Panc1 (cell line): ENCODE results near the gene CDK17. TPM values are rescaled to one million over a fixed set of nuclear protein-coding genes. Genes with fewer than 3 reads are reported as not detected.

Source experiments
- ATAC-seq: fragments of 200-7000 bp; cut with Tn5 transposase; 2 replicates; pipeline ENCODE4 v1.9.1; 2020; ENCODE audit warnings: mild to moderate bottlenecking, moderate library complexity
- BruUV-seq: library from RNA; stranded (reverse); fragments of 400-500 nt; replicated peaks from 2 replicates; lab custom pipeline; 2021; lab: Mats Ljungman, UMichigan
- CTCF ChIA-PET: fragments of 300-600 bp; sonication (Branson Sonifier 250); formaldehyde crosslinking; loops from one replicate; lab custom pipeline; 2022; ENCODE audit warnings: antibody characterized with exemption; lab: Charles Lee
- POLR2A ChIA-PET: fragments of 300-600 bp; sonication (Branson Sonifier 250); formaldehyde crosslinking; loops from one replicate; lab custom pipeline; 2022; ENCODE audit warnings: antibody characterized with exemption; lab: Charles Lee
- DNase-seq: peaks from one replicate; pipeline ENCODE4 v3.0.0-alpha.2; 2010; ENCODE audit warnings: low read depth, low spot score
- H3K27ac ChIP-seq: 2 replicates; pipeline ENCODE4 v1.5.1; 2011; ENCODE audit warnings: mild to moderate bottlenecking, low read length, inconsistent platforms
- H3K27me3 ChIP-seq: fragments of 200-500 bp; sonication (Bioruptor generic); 2 replicates; pipeline ENCODE4 v1.6.0; 2014; ENCODE audit warnings: low read length, inconsistent platforms; ENCODE audit not compliant: control insufficient read depth, insufficient read depth
- H3K36me3 ChIP-seq: fragments of 200-500 bp; sonication (Bioruptor generic); 2 replicates; pipeline ENCODE4 v1.5.1; 2014; ENCODE audit warnings: inconsistent platforms, mild to moderate bottlenecking, low read length, moderate library complexity; ENCODE audit not compliant: control insufficient read depth, insufficient read depth
- H3K4me1 ChIP-seq: 2 replicates; pipeline ENCODE4 v1.5.1; 2011; ENCODE audit warnings: inconsistent platforms, mild to moderate bottlenecking, low read length, moderate library complexity; ENCODE audit not compliant: control insufficient read depth, insufficient read depth
- H3K4me3 ChIP-seq, 2 experiments: 2 replicates each; pipeline ENCODE4 v1.5.1; 2011 to 2012; ENCODE audit warnings: low read depth in 2 of 2, low read length in 2 of 2, mild to moderate bottlenecking in 2 of 2, inconsistent platforms in 1 of 2, moderate library complexity in 1 of 2
- H3K9me3 ChIP-seq: fragments of 200-500 bp; sonication (Bioruptor generic); 2 replicates; pipeline ENCODE4 v1.5.1; 2014; ENCODE audit warnings: low read depth, mild to moderate bottlenecking, inconsistent platforms, low read length, moderate library complexity; ENCODE audit not compliant: control insufficient read depth, insufficient read depth
- POLR2AphosphoS5 ChIP-seq: IDR thresholded peaks from 2 replicates; pipeline ENCODE4 v1.6.1; 2012; ENCODE audit warnings: mild to moderate bottlenecking, low read depth, low read length, moderate library complexity
- SIN3A ChIP-seq: IDR thresholded peaks from 2 replicates; pipeline ENCODE4 v1.6.1; 2012; ENCODE audit warnings: low read depth, mild to moderate bottlenecking, low read length, moderate library complexity, borderline replicate concordance; ENCODE audit not compliant: insufficient read depth
- TCF7L2 ChIP-seq: IDR thresholded peaks from 2 replicates; pipeline ENCODE4 v1.6.1; 2011; ENCODE audit warnings: mild to moderate bottlenecking, low read depth, low read length, inconsistent platforms
- in situ Hi-C: cut with HindIII; loops from 2 replicates; pipeline ENCODE4 v1.10.0; 2016; ENCODE audit warnings: low sequenced_read_pairs, low pct_unique_long_range_greater_than_20kb
- intact Hi-C: fragments of 100-400 bp; cut with micrococcal nuclease; formaldehyde crosslinking; loops from one replicate; pipeline ENCODE4 v1.10.0; 2022; ENCODE audit not compliant: unreplicated experiment
- total RNA-seq: library from RNA; stranded (reverse); gene quantifications from one replicate; pipeline ENCODE4 v1.2.1, GENCODE V29; 2021; ENCODE audit not compliant: unreplicated experiment
- TF ChIP-seq, protein P1 (sequence below): fragments of 450-650 bp; IDR thresholded peaks from 2 replicates; pipeline ENCODE4 v1.5.1; 2017; ENCODE audit warnings: mild to moderate bottlenecking
- TF ChIP-seq, protein P2 (sequence below), 2 experiments: IDR thresholded peaks; 2 replicates each; pipeline ENCODE4 v1.6.1; 2011 to 2012; ENCODE audit warnings: low read depth in 2 of 2, control low read depth in 1 of 2, low read length in 1 of 2, mild to moderate bottlenecking in 1 of 2, moderate library complexity in 1 of 2; ENCODE audit not compliant: insufficient read depth in 1 of 2

The CDK17 gene
- total RNA-seq, 1 experiment from 2014 or later: 23.2 TPM

DNA sequence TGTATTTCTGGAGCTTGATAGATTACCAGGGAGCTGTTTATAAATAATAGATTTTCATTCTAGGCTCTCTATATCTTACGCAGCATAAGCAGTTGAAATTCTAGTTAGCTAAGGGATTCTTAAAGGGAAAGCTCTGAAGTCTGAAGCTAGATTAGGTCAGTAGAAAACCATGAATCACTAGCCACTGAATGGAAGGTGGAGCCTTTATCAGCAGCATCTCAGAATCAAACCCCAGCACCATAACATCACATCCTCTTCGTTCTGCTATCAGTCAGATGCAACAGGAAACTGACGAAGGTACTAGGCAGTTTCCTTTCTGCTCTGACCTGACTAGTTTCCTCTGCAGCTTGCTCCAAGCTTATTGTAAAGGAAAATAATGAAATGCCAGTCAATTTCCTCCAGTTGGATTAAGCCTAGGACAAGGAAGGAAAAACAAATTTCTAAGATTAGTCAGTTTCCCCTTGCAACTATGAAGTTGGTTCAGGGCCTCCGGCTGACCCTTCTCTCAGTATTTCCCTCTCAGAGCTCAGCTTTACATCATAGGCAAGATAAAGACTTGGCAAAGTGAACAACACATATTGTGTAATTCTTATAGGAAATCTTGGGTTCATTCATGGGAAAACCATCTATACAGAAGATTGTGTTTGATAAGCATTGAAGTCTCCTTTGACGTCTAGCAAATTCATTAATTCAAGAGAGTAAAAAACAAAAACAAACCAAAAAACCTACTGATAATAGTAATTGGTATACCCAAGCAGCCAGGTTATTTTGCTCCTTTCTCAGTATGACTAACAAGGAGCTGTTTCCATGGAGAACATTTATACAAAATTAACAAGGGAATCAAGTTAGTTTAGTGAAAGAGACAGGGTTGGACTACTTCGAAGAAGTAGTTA lies 45.7 kb upstream of the CDK17 start:
- no peaks in the 10 kb centered on the region for H3K9me3 ChIP-seq
- ATAC-seq (peak; percentile 81), DNase-seq (no peak)
- ChIA-PET CTCF (no interaction called here), POLR2A (no interaction called here)
- H3K27ac ChIP-seq: no peak overlapping the region; the same call in 1 of the 2 replicates
- H3K4me1 ChIP-seq: no peaks in the 10 kb centered on the region; the same call in 1 of the 2 replicates
- in situ Hi-C loops: no loop called here
- TF ChIP-seq SIN3A (no peak), TCF7L2 (no peak)
- TF ChIP-seq, protein P1, sequence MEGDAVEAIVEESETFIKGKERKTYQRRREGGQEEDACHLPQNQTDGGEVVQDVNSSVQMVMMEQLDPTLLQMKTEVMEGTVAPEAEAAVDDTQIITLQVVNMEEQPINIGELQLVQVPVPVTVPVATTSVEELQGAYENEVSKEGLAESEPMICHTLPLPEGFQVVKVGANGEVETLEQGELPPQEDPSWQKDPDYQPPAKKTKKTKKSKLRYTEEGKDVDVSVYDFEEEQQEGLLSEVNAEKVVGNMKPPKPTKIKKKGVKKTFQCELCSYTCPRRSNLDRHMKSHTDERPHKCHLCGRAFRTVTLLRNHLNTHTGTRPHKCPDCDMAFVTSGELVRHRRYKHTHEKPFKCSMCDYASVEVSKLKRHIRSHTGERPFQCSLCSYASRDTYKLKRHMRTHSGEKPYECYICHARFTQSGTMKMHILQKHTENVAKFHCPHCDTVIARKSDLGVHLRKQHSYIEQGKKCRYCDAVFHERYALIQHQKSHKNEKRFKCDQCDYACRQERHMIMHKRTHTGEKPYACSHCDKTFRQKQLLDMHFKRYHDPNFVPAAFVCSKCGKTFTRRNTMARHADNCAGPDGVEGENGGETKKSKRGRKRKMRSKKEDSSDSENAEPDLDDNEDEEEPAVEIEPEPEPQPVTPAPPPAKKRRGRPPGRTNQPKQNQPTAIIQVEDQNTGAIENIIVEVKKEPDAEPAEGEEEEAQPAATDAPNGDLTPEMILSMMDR: no peak
- no peak overlapping the region for H3K4me3 ChIP-seq
- no TSS peak for BruUV-seq
- H3K36me3 ChIP-seq: no peaks in the 10 kb centered on the region
- H3K27me3 ChIP-seq: no peaks in the 10 kb centered on the region
- intact Hi-C loops: no loop called here

DNA sequence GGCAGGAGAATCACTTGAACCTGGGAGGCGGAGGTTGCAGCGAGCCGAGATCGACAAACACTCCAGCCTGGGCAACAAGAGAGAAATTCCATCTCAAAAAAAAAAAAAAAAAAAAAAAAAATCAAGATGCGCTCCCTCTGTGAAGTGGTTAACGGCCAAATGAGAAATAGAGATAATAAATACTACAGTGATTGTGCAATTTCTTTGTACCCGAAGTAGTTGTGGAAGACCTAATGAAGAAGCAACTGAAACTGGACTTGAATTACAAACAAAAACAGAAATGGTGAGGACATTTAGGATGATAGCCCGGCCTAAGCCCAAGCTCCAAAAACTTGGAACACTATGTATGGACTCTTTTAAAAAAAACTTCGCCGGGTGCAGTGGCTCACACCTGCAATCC lies 44.2 kb upstream of the CDK17 start:
- no TSS peak for BruUV-seq
- Histone ChIP-seq H3K27ac (no peak overlapping the region), H3K27me3 (no peaks in the 10 kb centered on the region), H3K4me1 (no peaks in the 10 kb centered on the region; the same call in 1 of the 2 replicates), H3K4me3 (no peak overlapping the region), H3K36me3 (no peaks in the 10 kb centered on the region), H3K9me3 (no peaks in the 10 kb centered on the region)
- intact Hi-C loops (no loop called here), in situ Hi-C loops (no loop called here)
- ChIA-PET POLR2A (no interaction called here), CTCF (no interaction called here)
- DNase-seq (no peak), ATAC-seq (no peak)
- TF ChIP-seq, protein P1: no peak
- TF ChIP-seq TCF7L2 (no peak), SIN3A (no peak), POLR2AphosphoS5 (no peak)
- TF ChIP-seq, protein P2, sequence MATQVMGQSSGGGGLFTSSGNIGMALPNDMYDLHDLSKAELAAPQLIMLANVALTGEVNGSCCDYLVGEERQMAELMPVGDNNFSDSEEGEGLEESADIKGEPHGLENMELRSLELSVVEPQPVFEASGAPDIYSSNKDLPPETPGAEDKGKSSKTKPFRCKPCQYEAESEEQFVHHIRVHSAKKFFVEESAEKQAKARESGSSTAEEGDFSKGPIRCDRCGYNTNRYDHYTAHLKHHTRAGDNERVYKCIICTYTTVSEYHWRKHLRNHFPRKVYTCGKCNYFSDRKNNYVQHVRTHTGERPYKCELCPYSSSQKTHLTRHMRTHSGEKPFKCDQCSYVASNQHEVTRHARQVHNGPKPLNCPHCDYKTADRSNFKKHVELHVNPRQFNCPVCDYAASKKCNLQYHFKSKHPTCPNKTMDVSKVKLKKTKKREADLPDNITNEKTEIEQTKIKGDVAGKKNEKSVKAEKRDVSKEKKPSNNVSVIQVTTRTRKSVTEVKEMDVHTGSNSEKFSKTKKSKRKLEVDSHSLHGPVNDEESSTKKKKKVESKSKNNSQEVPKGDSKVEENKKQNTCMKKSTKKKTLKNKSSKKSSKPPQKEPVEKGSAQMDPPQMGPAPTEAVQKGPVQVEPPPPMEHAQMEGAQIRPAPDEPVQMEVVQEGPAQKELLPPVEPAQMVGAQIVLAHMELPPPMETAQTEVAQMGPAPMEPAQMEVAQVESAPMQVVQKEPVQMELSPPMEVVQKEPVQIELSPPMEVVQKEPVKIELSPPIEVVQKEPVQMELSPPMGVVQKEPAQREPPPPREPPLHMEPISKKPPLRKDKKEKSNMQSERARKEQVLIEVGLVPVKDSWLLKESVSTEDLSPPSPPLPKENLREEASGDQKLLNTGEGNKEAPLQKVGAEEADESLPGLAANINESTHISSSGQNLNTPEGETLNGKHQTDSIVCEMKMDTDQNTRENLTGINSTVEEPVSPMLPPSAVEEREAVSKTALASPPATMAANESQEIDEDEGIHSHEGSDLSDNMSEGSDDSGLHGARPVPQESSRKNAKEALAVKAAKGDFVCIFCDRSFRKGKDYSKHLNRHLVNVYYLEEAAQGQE (IDR thresholded peaks at IDR 0.05; ENCODE audit: insufficient read depth in 1 of 2, low read depth in 2 of 2, low read length in 1 of 2): no peak
